NCI-H1105 (cell line): ENCODE measurements around the gene CFAP54.
"Not testable (repeated sequence)": the region's sequence is repeated elsewhere in the genome, so short reads cannot be mapped to it uniquely, and the experiment has no call there.

Experiments
- DNase-seq: peaks from one replicate; lab custom pipeline; 2025; lab: John Stamatoyannopoulos, UW

The CFAP54 gene

DNA sequence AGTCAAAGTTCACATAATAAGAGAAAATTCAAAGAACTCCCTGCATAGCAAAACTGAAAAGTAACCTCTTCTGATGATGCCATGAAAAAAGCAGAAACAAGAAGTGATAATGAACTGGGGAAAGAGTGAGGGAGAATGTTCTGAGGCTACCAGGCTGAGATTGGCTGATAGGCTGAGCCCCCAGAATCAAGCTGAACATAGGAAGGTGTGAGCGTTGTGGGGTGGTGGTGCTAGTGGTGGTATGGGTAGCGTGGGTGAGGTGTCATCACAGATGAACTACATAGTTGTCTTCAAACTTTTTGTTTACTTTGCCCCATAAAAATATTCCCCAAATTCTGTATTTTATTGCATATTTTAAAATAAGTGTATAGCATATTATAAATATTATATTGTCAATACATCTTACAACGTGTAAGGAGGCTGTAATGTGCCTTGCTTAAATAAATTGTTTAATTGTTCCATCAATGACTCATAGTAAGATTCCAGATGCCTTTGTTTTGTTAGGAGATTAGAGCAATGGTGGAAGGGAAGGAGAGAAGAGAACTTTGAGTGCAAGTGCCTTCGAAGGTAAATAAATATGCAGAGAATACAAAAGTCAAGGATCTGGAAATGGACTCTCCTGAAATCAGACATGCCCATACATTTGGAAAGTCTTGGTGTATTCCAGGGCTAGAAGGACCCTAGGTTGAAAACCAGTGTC lies 15.8 kb upstream of the CFAP54 start:
- no peak for DNase-seq

DNA sequence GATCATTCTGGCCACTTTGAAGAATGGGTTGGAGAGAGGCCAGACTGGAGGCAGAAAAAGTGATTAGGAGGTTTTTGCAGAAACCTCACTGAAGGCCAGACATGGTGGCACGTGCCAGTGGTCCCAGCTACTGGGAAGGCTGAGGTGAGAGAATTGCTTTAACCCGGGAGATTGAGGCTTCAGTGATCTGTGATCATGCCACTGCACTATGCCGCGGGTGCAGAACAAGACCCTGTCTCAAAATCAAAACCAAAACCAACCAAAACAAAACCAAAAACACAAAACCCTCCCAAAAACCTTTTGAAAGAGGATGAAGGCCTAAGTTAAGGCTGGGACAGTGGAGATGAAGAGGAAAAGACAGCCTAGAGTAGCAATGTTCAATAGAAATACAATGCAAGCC lies 15.2 kb upstream of the CFAP54 start:
- DNase-seq: no peak

DNA sequence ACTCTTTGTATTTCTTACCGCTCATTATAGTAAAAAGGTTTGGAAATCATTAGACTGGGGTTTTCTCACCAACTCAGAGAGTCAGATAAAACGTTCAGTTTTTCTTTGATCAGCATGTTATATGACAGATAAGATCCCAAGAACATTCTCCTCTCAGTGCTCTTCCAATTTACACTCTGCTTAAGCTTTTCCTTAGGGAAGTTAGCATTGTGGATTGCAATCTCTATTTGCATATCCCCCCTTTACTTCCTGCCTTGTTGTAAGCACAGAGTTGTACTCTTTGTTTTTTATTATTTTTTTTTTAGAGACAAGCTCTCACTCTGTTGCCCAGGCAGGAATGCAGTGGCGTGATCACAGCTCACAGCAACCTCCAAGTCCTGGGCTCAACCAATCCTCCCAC lies 11.4 kb upstream of the CFAP54 start:
- no peak for DNase-seq

DNA sequence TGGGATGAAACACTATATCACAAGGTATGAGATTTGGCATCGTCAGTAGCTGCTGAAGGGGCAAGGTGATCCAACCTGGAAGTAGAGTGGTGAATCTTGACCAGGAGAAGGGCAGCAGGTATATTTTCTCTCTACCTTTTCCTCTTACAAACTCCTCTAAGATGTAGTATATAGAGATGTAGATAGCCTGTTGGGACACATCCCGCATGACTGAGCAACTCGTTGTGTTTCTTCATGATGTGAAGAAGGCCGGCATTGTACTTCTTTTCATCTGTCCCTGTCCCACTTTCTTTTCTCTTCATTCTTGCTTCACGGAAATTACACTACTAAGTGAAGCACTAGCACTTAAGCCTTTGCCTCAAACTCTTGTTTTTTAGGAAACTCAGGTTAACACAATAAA lies 7.3 kb upstream of the CFAP54 start:
- no peak for DNase-seq

DNA sequence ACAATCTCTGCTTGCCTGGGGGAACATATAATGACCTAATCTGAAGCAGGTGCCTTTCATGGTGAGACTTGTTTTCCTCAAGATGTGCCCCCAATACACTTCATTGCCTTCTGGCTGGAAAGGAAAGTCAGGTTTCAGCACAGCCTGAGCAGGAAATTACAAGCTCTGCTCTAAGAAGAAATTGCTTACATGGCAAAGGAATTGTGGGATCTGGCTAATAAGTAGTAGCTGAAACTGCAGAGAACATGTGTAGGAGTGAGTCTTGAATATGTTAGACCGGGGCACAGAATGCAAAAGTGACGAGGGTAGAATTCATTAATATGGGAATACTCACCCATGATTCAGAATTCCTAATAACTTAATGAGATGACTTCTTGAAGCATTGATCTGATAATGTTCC lies 6.3 kb upstream of the CFAP54 start:
- DNase-seq: no peak

DNA sequence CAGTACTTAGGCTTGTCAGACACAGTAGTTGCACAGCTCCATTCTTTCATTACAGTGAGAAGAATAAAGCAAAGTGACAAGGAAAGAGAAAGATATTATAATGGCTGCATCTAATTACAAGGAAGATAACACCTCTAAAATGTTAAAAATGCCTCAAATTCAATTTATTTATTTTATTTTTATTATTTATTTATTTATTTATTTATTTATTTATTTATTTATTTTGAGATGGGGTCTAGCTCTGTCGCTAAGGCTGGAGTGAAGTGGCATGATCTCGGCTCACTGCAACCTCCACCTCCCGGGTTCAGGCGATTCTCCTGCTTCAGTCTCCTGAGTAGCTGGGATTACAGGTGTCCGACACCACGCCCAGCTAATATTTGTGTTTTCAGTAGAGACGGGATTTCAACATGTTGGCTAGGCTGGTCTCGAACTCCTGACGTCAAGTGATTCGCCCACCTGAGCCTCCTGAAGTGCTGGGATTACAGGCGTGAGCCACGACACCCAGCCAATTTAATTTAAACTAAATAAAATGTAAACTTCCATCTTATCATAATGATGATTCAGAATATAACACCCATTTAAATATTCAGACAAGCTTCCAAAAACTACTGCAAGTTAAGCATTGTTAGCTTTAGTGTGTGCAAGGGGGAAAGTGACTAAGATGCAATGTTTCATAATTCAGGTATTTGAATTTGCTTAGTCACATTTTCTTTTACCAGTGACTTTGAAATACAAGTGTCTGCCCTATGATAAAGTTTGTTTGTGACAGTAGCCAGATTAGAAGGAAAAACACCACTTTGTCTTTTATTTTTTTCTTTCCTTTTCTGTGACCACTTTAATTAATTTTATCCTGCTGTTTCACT lies 2.4 kb upstream of the CFAP54 start:
- no peak for DNase-seq

DNA sequence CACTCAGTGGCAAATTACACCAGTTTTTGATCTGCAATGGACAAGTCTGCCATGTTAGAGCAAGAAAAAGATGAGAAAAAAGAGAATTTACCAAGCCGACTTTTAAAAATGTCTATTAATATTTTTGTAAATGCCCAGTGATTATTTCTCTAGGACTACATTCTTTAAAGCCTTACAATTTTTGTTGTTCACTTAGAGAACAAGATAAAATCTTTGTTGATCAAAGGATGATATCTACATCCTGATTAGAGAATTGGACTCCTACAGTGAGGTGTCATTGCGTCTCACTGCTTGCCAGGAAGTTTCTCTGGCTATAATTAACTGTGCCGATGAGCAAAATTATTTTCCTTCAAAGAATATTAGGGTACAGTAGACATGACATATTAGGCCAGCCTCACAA lies 1.7 kb upstream of the CFAP54 start:
- no peak for DNase-seq

DNA sequence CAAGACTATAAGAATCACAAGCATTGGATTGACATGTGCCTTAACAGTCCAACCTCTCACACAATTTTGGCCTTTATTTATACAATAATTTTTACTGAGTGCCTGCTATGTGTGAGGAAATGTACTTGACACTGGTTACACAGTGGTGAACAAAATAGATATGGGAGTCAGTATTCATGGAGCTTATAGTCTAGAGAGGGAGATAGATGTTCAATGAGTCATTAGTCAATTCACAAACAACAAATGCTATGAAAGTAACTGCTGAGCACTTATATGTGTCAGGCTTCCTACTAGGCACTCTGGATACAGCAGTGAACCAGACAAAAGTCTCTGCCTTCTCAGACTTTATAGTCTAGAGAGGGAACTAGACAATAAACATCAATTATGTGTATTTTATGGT lies 3.7 kb downstream of the CFAP54 start:
- DNase-seq: no peak

DNA sequence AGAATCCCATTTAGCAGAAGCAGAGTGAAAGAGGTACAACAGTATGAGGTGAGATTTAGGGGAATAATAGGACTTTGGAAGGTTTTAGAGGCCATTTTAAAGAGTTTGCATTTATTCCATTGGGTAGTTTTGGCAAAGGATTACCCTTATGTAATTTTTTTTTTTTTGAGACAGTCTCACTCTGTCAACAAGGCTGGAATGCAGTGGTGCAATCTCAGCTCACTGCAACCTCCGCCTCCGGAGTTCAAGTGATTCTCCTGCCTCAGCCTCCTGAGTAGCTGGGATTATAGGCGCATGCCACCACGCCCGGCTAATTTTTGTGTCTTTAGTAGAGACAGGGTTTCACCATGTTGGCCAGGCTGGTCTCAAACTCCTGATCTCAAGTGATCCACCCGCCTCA lies 4.8 kb downstream of the CFAP54 start:
- not testable (repeated sequence) for DNase-seq

DNA sequence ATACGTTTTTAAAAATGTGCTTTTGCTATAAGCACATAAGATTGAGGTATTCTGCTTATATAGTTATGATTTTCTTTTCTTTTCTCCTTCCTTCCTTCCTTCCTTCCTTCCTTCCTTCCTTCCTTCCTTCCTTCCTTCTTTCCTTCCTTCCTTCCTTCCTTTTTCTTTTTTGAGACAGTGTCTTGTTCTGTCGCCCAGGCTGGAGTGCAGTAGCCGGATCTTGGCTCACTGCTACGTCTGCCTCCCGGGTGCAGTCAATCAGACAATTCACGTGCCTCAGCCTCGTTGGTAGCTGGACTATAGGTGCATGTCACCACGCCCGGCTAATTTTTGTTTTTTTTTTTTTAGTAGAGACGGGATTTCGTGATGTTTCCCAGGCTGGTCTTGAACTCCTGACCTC lies 5.8 kb downstream of the CFAP54 start:
- DNase-seq: no peak

DNA sequence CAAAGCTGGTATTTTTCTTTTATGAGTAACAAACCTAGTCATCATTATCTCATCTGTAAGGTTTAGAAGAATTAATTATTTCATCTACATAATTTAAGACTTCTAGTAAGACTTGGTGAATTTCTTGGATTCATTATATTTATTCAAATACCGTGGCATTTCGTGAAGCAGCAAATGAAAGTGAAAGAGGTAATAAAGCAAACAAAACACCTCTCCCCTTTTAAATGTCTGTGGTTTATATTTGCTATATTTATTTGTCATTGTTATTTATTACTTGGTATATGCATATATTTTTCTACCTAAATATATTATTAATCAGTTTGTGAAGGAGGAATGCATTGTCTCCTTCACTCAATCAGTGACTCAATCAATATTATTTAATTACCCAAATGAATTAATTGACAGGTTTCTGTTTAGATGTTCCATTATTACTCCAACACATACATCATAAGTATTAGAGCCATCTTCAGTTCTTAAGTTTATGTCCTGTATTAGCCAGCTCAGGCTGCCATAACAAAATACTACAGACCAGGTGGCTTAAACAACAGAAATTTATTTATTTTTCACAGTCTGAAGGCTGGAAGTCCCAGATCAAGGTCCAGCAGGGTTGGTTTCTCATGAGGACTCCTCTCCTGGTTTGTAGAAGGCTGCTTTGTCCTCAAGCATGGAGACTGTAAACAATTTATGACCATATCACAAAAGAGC lies 6.6 kb downstream of the CFAP54 start:
- no peak for DNase-seq

DNA sequence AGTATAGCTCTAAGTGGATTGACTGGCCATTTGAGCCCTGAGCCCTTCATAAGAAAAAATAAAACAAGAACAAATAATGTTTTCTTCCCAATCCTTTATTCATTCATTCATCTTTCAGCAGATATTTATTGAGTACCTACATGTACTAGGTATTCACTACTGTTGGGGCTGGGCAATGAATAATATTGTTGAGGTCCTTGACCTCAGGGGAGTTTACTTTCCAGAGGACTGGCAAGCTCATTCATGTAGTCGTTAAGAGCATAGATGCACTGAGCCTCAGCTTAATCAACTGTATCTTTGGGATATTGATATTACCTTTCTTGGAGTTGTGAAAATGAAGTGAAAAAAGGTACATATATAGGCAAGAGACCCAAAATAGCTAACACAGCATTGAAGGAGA lies 7.6 kb downstream of the CFAP54 start:
- DNase-seq: no peak

DNA sequence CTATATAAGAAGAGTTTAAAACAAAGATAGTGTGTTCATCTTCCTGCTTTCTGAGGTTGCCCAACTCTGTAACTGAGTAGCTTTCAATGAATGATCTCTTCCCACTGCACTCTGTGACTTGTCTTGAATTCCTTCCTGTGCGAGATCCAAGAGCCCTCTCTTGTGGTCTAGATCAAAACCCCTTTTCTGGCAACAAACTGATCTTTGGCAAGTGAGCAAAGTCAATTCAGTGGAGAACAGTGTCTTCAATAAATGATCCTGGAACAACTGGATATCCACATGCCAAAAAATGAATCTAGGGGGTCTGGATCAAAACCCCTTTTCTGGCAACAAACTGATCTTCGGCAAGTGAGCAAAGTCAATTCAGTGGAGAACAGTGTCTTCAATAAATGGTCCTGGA lies 8.5 kb downstream of the CFAP54 start:
- DNase-seq: no peak

DNA sequence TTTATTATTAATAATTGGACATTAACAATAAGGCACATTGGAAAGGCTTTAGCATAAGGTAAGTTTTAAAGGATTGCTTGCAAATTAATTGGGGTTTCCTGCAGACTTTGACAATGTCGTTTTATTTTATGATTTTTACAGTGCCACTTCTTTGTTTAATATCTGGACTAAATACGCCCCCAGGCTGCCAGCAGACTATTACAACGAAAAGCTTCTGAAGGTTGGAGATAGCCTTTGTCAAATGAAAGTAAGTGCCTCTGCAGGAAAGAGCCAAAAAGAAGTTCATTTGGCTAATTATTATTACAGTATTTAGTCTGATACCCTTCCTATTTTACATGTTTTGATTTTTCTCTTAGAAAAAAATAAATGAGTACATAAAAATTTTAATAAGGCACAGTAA lies 11.3 kb downstream of the CFAP54 start:
- DNase-seq: no peak

DNA sequence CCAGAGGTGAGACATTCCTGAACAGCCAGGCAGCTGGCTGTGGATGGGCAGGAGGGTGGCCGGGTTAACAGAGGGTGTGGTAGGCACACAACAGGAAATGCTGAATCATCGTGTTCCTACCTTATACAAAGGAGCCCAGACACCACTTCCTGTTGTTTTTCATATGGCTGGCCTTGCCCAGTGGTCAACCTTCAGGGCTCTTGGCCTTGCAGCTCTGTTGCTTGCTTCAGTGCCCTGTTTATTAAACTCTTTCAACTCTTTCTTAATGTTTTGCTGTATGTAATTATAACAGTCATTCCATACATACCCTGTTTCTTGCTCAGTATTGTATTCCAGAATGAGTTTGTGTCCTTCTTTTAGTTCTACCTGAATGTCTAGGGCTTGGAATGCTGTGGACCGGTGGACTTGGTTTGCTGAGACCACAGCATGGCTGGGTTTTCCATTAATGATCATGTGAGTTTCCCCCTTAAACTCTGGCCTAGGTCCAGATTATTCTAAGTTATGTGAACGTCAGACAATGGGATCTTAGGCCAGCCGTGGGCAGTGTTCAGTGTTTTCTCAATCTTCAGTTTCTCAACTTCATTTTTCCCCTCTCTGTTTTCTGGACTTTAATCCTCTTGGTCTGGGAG lies 11.9 kb downstream of the CFAP54 start:
- DNase-seq: no peak

DNA sequence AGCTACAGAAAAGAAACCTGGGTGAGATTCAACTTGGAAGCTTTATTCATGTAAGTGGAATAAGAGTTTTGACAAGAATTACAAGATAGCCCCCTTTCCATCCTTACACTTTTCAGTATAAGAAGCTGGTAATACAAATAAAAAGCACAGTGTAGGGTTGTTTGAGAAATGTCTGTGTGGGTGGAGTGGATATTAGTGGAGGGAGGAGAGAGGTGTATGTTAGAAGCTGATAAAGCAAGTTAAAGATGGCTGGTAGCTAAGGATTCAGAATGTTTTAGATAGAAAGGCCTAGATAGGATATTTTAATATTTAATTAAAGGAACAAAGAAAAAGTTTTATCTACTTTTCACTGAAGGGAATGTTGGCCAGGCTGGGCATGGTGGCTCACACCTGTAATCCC lies 12.5 kb downstream of the CFAP54 start:
- no peak for DNase-seq

DNA sequence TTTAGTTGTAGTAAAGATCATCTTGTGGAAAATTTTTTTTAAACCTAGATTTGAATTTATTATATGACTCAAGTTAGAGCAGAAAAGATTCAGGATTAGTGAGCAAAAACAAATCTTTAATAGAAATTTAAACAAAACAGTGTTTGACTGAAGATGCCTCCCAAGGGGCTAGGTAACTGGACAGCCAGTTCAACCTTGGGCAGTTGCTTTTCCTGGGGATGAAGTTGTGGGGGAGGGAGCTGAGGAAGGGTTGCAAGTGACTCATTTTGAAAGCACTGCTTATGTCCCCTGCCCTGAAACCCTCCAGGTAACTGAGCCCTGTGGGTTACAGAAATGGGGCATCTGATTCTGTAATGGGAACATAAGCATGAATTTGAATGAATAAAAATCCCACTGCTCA lies 13.1 kb downstream of the CFAP54 start:
- no peak for DNase-seq

DNA sequence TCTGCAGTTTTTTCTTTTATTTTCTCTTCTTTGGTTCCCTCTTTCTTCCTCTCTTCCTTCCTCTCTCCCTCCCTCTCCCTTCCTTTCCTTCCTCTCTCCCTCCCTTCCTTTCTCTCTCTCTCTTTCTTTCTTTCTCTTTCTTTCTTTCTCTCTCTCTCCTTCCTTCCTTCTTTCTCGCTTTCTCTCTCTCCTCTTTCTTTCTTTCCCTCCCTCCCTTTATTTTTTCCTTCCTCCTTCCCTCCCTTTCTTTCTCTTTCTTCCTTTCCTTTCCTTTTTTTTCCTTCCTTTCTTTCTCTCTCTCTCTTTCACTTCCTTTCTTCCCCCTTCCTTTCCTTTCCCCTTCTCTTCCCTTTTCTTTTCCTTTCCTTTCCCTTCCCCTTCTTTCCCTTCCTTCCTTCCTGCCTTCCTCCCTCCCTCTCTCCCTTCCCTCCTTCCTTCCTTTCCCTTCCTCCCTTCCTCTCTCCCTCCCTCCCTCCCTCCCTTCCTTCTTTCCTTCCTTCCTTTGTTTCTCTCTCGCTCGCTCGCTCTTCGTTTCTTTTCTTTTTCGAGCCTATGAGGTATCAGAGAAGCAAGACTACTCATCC lies 13.7 kb downstream of the CFAP54 start:
- DNase-seq: no peak

DNA sequence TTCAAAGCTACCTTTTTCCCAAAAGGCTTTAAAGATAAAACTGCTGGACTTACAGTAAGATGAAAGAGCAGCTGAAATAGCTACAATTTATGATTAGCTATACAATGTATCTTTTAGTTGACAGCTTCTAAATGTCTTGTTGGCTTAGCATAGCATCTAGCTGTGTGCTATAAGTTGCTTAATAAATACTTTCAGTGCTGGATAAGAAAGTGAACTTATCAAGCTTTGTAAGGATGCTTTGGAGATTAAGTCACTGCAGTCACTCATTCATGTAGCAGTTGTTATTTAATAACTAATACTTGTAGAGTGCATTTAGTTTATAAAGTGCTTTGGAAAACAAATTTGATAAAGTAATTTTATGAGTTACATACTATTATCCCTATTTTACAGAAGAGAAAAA lies 14.6 kb downstream of the CFAP54 start:
- no peak for DNase-seq

DNA sequence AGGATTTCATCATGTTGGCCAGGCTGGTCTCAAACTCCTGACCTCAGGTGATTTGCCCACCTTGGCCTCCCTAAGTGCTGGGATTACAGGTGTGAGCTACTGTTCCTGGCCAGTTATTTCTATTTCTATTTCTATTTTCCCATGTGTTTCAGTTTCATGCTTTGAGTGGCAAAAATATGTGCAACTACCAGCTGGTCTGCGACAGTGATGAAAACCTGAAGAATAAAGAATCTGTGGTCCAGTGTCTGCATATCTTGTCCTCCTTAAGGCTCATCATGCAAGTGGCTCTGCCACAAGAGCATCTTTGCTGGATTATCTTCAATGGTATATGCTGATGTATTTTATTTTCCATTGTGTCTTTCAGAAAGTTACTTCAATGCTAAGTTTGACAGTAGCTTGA lies 17.4 kb downstream of the CFAP54 start:
- no peak for DNase-seq

DNA sequence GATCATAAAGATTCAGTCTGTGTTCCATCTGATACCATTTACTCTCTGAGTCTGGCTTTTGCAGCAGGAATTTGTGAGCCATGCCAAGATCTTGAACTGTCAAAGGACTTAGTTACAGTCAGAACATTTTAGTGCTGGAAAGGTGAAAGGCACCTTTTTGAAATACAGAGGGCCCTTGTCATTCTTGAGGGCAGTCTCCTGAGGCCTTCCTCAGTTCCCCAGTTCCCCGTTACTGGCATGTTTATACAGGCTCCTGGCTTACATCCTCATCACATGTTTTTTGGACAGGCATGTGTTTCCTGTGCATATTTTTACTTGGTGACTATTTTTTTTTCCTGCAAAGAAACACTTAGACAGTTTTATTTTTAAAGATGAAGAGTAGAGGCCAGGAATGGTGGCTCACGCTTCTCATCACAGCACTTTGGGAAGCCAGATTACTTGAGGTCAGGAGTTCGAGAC lies 21.0 kb downstream of the CFAP54 start:
- DNase-seq: no peak

DNA sequence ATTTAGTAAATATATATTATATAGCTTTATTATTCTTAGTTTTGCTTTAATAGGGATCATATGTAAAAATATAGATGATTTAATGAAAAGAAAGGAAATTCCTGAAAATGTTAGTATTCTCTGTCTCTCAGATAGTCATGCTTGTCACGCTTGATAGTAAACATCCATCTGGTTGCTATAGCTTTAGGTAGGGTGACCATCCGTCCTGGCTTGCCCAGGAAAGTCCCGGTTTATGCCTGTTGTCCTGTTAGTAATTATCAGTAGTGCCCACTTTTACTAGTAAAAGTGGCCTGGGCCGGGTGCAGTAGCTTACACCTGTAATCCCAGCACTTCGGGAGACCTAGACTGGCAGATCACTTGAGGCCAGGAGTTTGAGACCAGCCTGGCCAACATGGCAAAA lies 23.8 kb downstream of the CFAP54 start:
- DNase-seq: no peak
